ENCODE data around the gene GADL1. TPM values are rescaled to one million over a fixed set of nuclear protein-coding genes. Genes with fewer than 3 reads are reported as not detected.

GADL1 gene
- total RNA-seq, 1 donor from 2014 or later, result not detected

DNA sequence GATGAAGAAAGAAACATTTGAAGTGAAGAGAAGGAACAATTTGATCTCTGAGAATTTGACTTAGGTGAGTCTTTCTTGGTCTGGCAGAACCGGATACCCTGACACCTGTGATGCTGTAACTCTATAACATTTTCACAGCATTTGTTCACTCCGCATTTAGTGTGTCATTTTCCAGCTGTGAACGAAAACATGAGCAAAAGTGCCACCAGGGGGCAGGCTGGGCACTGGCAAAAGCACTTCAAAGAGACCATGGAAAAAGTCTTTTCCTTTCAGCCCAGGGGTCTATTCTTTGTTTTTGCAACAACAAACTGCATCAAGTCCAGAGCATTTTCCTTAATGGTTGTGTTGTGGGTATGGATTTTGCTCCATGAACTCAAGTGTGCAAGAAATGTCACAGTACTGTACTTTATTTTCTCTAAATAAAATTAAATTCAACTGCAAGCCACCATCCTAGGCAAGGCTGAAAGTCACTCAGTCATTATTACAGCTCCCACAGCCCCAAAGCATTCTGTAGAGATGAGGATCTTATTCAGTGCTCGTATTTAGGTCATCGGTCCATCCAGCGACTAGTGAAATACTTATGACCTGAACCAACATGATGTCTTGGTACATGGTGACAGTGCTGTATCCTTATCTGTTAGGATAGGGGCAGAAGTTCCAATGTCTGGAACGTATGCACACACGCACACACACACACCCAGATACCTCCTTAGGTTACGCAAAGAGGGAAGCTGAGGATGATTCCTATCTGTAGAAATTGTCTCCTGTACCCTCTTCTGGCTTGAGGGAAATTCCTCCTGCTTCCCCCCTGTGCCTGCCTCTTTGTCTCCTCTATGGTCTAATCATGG, 125.5 kb downstream of the GADL1 start:
- ATAC-seq (peak; percentile 56), DNase-seq (peak; percentile 85)
- intact Hi-C loops (cut with micrococcal nuclease), result loop anchor here (10.0 kb wide), 1 partner anchor 236 kb away; no protein-coding TSS in a partner anchor

DNA sequence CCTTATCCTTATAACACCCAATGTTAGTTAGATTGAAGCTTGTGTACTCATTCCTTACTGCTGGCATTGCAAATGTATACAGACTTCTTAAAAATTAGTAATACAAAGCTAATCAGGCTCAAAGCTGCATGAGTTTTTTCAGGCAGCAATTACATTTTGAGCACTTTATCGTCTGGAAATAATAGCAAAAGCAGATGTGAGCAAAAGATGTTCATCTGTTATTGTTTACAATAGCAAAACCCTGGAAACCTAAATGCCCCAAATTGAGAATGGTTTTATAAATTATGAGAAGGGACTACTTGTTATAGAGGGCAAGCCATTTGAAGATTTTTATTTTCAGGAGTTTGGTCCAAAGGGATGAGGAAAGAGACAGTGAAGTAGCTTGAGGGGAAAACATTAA, 126.4 kb downstream of the GADL1 start:
- ATAC-seq, result no peak
- intact Hi-C loops (cut with micrococcal nuclease), result loop anchor here (10.0 kb wide), 1 partner anchor 237 kb away; no protein-coding TSS in a partner anchor
- no peak for DNase-seq

DNA sequence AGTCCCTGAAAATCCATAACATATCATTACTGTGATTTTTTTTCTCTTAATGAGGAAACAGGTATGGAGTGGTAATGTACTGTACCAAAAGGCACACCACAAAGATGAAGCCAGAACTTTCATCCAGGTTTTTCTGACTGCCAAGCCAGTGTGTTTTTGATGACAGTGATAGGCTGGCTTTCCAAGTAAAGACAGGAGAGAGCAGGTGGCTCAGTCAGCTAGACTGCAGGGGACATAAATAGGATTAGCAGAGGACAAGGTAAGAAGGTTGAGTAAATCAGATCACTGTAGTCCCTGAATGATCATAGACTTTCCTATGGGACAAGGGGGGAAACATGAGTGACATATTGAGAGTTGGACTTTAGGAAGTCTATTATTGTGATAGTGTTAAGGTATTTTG, 127.9 kb downstream of the GADL1 start:
- ATAC-seq (no peak), DNase-seq (no peak)
- intact Hi-C loops (cut with micrococcal nuclease), result loop anchor here (10.0 kb wide), 1 partner anchor 238 kb away; no protein-coding TSS in a partner anchor

DNA sequence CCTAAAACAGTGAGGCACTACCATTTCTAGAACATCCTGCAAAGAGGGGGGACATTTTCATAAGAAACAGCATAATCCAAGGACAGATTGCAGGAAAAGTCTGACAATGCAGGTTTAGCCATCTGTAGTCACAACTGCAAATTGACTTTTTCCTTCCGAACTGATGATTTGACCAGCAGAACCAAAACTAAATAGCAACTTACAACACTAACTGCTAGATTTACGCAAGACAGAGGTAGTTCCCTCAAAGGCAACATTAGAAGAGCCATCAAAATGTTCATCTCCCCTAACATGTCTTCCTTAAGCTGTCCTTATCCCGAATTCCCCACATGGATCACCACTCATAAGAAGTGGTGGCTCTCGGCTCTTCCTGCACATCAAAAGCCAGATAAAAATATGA, 129.6 kb downstream of the GADL1 start:
- intact Hi-C loops (cut with micrococcal nuclease), result loop anchor here (10.0 kb wide), 1 partner anchor 240 kb away; no protein-coding TSS in a partner anchor
- DNase-seq, result no peak

GRCh38 chr3:30764281-30764680, 130.2 kb downstream of the GADL1 start:
- intact Hi-C loops (cut with micrococcal nuclease), result loop anchor here (10.0 kb wide), 1 partner anchor 241 kb away; no protein-coding TSS in a partner anchor
- DNase-seq (no peak), ATAC-seq (no peak)

More for the DNA sequence above, 129.6 kb downstream of the GADL1 start:
- ATAC-seq, result no peak

GRCh38 chr3:30761374-30761773, 133.1 kb downstream of the GADL1 start:
- intact Hi-C loops (cut with micrococcal nuclease), result loop anchor here (10.0 kb wide), 1 partner anchor 243 kb away; no protein-coding TSS in a partner anchor
- DNase-seq (no peak), ATAC-seq (no peak)

DNA sequence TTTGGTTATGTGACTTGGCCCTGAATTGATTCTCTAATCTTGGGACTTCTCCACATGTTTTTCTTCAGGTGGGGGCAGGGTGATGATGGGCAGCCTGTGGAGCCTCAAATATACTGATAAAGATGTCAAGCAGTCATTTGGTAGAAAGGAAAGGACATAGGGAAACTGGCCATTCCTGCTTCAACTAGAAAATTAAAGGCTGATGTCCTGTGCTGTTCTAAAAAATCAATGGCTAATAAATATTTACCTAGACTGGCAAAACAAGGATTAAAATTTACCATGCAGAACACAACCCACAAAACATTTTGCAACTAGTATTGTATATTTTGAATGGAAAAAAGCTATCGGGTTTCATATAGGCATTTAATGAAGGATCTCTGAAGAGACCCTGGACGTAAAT, 133.7 kb downstream of the GADL1 start:
- DNase-seq (no peak), ATAC-seq (no peak)
- intact Hi-C loops (cut with micrococcal nuclease), result loop anchor here (10.0 kb wide), 1 partner anchor 244 kb away; no protein-coding TSS in a partner anchor

GRCh38 chr3:30760040-30760695, 134.3 kb downstream of the GADL1 start:
- DNase-seq, result no peak
- ATAC-seq, result no peak
- intact Hi-C loops (cut with micrococcal nuclease), result loop anchor here (10.0 kb wide), 1 partner anchor 245 kb away; no protein-coding TSS in a partner anchor

GRCh38 chr3:30756218-30756617, 138.2 kb downstream of the GADL1 start:
- intact Hi-C loops (cut with micrococcal nuclease), result no loop called here
- no peak for ATAC-seq
- no peak for DNase-seq

GRCh38 chr3:30754426-30754825, 140.0 kb downstream of the GADL1 start:
- ATAC-seq, result no peak
- intact Hi-C loops (cut with micrococcal nuclease), result loop anchor here (5.0 kb wide), 1 partner anchor 712 kb away; no protein-coding TSS in a partner anchor

GRCh38 chr3:30753766-30754165, 140.7 kb downstream of the GADL1 start:
- intact Hi-C loops (cut with micrococcal nuclease), result loop anchor here (5.0 kb wide), 1 partner anchor 711 kb away; no protein-coding TSS in a partner anchor
- DNase-seq (no peak), ATAC-seq (no peak)

More at GRCh38 chr3:30754426-30754825, 140.0 kb downstream of the GADL1 start:
- no peak for DNase-seq

DNA sequence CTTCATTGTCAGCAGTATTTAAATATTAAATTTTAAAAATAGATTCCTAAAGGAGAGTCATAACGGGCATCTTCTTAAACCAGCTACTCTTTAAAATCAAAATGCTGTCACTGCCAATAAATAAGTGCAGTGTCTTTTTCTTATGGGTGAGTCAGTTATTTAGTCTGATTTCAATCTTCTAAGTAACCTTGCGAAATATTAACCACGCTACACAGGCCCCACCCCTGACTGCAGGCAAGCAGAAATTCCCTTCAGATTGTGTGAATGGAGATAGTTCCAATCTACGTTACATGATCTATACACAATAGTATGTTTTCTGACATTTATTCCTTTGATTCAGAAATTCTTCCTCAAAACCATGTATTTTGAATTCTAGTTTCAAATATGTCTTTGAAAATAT, 141.5 kb downstream of the GADL1 start:
- DNase-seq, result no peak
- ATAC-seq, result no peak
- intact Hi-C loops (cut with micrococcal nuclease), result loop anchor here (5.0 kb wide), 1 partner anchor 711 kb away; no protein-coding TSS in a partner anchor

DNA sequence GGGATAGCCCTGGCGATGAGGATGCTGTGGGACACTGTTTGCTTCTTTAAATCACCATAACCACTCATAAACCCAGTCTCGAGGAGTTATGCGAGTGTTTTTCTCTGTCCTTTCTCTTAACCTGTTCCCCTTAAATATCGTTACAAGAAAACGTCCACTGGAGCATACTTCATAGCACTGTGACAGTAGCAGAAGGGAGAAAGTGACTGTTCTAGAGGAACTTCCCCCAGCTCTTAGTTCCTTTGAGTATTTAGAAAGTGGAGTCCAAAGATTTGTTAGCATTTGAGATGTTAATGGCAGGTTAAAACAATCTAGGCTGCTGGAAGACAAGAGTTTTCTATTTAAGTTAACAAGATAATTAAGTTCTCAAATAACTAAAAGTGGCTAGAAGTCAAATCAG, 142.0 kb downstream of the GADL1 start:
- intact Hi-C loops (cut with micrococcal nuclease), result loop anchor here (5.0 kb wide), 1 partner anchor 710 kb away; no protein-coding TSS in a partner anchor
- DNase-seq, result no peak
- no peak for ATAC-seq

- ATAC-seq (peak; percentile 65), DNase-seq (peak; percentile 57)
- intact Hi-C loops (cut with micrococcal nuclease), result loop anchor here (5.0 kb wide), 1 partner anchor 709 kb away; no protein-coding TSS in a partner anchor
Observed at GRCh38 chr3:30751610-30752299, 142.7 kb downstream of the GADL1 start.

- ATAC-seq (no peak), DNase-seq (no peak)
- intact Hi-C loops (cut with micrococcal nuclease), result loop anchor here (5.0 kb wide), 1 partner anchor 709 kb away; no protein-coding TSS in a partner anchor
Observed at GRCh38 chr3:30750967-30751366, 143.5 kb downstream of the GADL1 start.

- ATAC-seq (no peak), DNase-seq (no peak)
- intact Hi-C loops (cut with micrococcal nuclease), result loop anchor here (5.0 kb wide), 1 partner anchor 552 kb away; no protein-coding TSS in a partner anchor
Observed at GRCh38 chr3:30749230-30749629, 145.2 kb downstream of the GADL1 start.

GRCh38 chr3:30747771-30748281, 146.6 kb downstream of the GADL1 start:
- intact Hi-C loops (cut with micrococcal nuclease), result loop anchor here (5.0 kb wide), 1 partner anchor 551 kb away; no protein-coding TSS in a partner anchor
- DNase-seq (no peak), ATAC-seq (peak; percentile 62)

DNA sequence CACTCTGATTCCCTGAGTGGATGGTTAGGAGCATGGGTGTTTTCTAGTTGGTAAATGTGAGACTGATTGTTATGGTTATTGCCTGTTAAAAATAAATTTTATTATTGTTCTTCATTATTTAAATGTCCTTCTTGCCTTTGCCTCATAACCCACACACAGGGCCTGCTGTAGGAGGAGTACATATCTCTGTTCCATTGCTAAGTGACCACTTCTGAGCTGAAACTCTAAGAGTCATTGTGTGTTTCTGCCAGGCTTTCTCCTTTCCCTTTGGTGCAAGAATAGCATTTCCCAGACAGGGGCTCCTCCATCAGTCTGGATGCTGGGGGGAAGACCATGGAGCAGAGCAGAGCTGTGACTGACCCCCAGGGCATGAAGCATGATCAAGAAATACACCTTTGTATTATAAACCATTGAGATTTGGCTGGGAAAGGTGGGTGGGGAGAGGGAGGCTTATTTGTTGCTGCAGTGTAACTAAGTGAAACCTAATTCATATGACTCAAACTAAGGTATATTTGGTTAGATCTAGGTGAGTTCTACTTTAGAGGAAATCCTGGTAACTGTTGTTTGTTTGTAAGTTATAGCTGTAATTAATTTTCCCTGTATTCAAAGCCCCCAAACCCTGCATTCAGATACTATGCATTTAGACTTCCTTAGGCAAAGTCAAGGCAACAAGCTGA, 150.7 kb downstream of the GADL1 start:
- ATAC-seq (no peak), DNase-seq (no peak)
- intact Hi-C loops (cut with micrococcal nuclease), result no loop called here
